PC-3 (cell line): ENCODE data around the gene JSRP1. TPM values are rescaled to one million over a fixed set of nuclear protein-coding genes. Genes with fewer than 3 reads are reported as not detected.

ENCODE experiments used
- ATAC-seq: fragments of 200-7000 bp; cut with Tn5 transposase; 2 replicates; pipeline ENCODE4 v1.9.1; 2020; ENCODE audit warnings: mild to moderate bottlenecking, moderate library complexity
- BruUV-seq: library from RNA; stranded (reverse); fragments of 400-500 nt; replicated peaks from 2 replicates; lab custom pipeline; 2021; lab: Mats Ljungman, UMichigan
- CTCF ChIA-PET: fragments of 300-600 bp; sonication (Branson Sonifier 250); formaldehyde crosslinking; loops from one replicate; lab custom pipeline; 2022; ENCODE audit warnings: antibody characterized with exemption; lab: Charles Lee
- POLR2A ChIA-PET: fragments of 300-600 bp; sonication (Branson Sonifier 250); formaldehyde crosslinking; loops from one replicate; lab custom pipeline; 2022; ENCODE audit warnings: antibody characterized with exemption; ENCODE audit not compliant: unreplicated experiment; lab: Charles Lee
- DNase-seq: peaks from one replicate; pipeline ENCODE4 v3.0.0-alpha.2; 2015
- H2AFZ ChIP-seq: fragments of 300-600 bp; sonication (generic); 2 replicates; pipeline ENCODE4 v1.6.0; 2016; ENCODE audit warnings: antibody characterized with exemption, low read length
- H3F3A ChIP-seq: fragments of 300-600 bp; sonication (generic); one replicate; pipeline ENCODE4 v1.6.0; 2017; ENCODE audit warnings: antibody characterized with exemption, low read length, control low read depth, mild to moderate bottlenecking; ENCODE audit not compliant: unreplicated experiment
- H3K27ac ChIP-seq: fragments of 300-600 bp; sonication (generic); 2 replicates; pipeline ENCODE4 v1.5.1; 2016; ENCODE audit warnings: mild to moderate bottlenecking, low read length
- H3K27me3 ChIP-seq: fragments of 300-600 bp; sonication (generic); 2 replicates; pipeline ENCODE4 v1.6.1; 2016; ENCODE audit warnings: low read length, mixed read lengths
- H3K36me3 ChIP-seq: fragments of 300-600 bp; sonication (generic); 2 replicates; pipeline ENCODE4 v1.6.1; 2016; ENCODE audit warnings: low read depth, mixed run types, low read length, mixed read lengths
- H3K4me1 ChIP-seq: fragments of 300-600 bp; sonication (generic); 2 replicates; pipeline ENCODE4 v1.5.1; 2016; ENCODE audit warnings: low read length; ENCODE audit not compliant: insufficient read depth
- H3K4me2 ChIP-seq: fragments of 300-600 bp; sonication (generic); 2 replicates; pipeline ENCODE4 v1.6.0; 2016; ENCODE audit warnings: low read length
- H3K4me3 ChIP-seq: fragments of 300-600 bp; sonication (generic); 2 replicates; pipeline ENCODE4 v1.5.1; 2016; ENCODE audit warnings: mild to moderate bottlenecking, low read length, mixed read lengths
- H3K79me2 ChIP-seq: fragments of 300-600 bp; sonication (generic); 2 replicates; pipeline ENCODE4 v1.6.1; 2017; ENCODE audit warnings: low read length, mixed read lengths
- H3K9ac ChIP-seq: fragments of 300-600 bp; sonication (generic); 2 replicates; pipeline ENCODE4 v1.6.0; 2016; ENCODE audit warnings: mild to moderate bottlenecking, low read length
- H3K9me2 ChIP-seq: fragments of 300-600 bp; sonication (generic); replicated peaks from 2 replicates; pipeline ENCODE4 v1.6.1; 2016; ENCODE audit warnings: mixed run types, low read length, mixed read lengths
- H3K9me3 ChIP-seq: fragments of 300-600 bp; sonication (generic); 2 replicates; pipeline ENCODE4 v1.6.1; 2016; ENCODE audit warnings: low read length, mixed read lengths
- H4K20me1 ChIP-seq: fragments of 300-600 bp; sonication (generic); 2 replicates; pipeline ENCODE4 v1.6.1; 2016; ENCODE audit warnings: low read length, mixed read lengths
- CTCF ChIP-seq: fragments of 300-600 bp; sonication (generic); conservative IDR thresholded peaks from 2 replicates; pipeline ENCODE4 v1.5.1; 2017; ENCODE audit warnings: antibody characterized with exemption, low read depth, mild to moderate bottlenecking, low read length
- EZH2 ChIP-seq: fragments of 300-600 bp; sonication (generic); IDR thresholded peaks from one replicate; pipeline ENCODE4 v1.6.1; 2017; ENCODE audit warnings: antibody characterized with exemption, mild to moderate bottlenecking, low read length; ENCODE audit not compliant: unreplicated experiment
- EZH2phosphoT487 ChIP-seq: fragments of 300-600 bp; sonication (generic); IDR thresholded peaks from 2 replicates; pipeline ENCODE4 v1.6.1; 2018; ENCODE audit warnings: mild to moderate bottlenecking, antibody characterized with exemption, low read length, borderline replicate concordance
- intact Hi-C: fragments of 100-400 bp; cut with micrococcal nuclease; formaldehyde crosslinking; loops from 2 replicates; pipeline ENCODE4 v1.9.0; 2023
- total RNA-seq: library from RNA; depleted of rRNA; stranded (reverse); fragments of >200 nt; gene quantifications from 2 replicates; pipeline ENCODE4 v1.2.3, GENCODE V29; 2014

JSRP1 gene
- total RNA-seq, 1 experiment from 2014 or later, result not detected

- no peak for ATAC-seq
- H3K9me3 ChIP-seq, result no peaks in the 10 kb centered on the region
- POLR2A ChIA-PET, result no interaction called here
Measured at GRCh38 chr19:2288818-2289713, 32.8 kb upstream of the JSRP1 start.

DNA sequence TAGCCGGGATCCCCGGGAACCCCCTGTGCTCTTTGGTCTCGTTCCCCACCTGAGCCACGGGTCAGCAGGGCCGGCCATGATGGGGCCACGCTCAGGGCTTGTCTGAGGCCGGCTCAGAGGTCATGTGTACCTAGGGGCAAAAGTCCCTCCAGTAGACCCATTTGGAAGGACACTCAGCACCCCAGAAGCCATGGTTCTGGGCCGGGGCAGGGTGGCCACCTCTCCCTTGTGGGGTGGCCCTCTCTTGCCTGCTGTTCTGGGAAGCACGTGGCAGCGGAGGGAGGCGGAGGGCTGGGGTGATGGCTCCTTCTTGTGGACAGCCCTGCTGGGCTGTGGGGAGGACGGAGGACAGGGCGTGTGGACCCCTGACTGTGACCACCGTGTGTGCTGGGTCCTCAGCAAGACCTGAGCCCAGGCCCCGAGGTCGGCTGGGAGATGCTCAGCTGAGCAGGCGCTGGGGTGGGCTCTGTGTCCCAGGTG, 32.2 kb upstream of the JSRP1 start:
- Histone ChIP-seq H3K27me3 (peaks cover 21% of the 10 kb centered on the region), H3K9ac (no peak overlapping the region)
- BruUV-seq, result no TSS peak

More at GRCh38 chr19:2288818-2289713, 32.8 kb upstream of the JSRP1 start:
- no peaks in the 10 kb centered on the region for H3F3A ChIP-seq
- intact Hi-C loops, result no loop called here
- H3K4me1 ChIP-seq, result no peaks in the 10 kb centered on the region
- DNase-seq, result no peak
- no peak overlapping the region for H3K9ac ChIP-seq
- no peak overlapping the region for H3K4me3 ChIP-seq
- peak overlapping the region; percentile 74; the same call in 1 of the 2 replicates for H3K4me2 ChIP-seq
- no peak for TF ChIP-seq CTCF
- TF ChIP-seq EZH2, result no peak
- no peak for TF ChIP-seq EZH2phosphoT487
- H2AFZ ChIP-seq, result no peak overlapping the region
- H3K27me3 ChIP-seq, result peaks cover 21% of the 10 kb centered on the region
- CTCF ChIA-PET, result no interaction called here
- no peaks in the 10 kb centered on the region for H3K36me3 ChIP-seq
- H3K79me2 ChIP-seq, result no peaks in the 10 kb centered on the region
- no peaks in the 10 kb centered on the region for H3K9me2 ChIP-seq
- no TSS peak for BruUV-seq
- H4K20me1 ChIP-seq, result no peaks in the 10 kb centered on the region
- H3K27ac ChIP-seq, result no peak overlapping the region

More for the DNA sequence above, 32.2 kb upstream of the JSRP1 start:
- no peak for ATAC-seq
- no peak for DNase-seq
- no peaks in the 10 kb centered on the region for H4K20me1 ChIP-seq
- no peak overlapping the region for H2AFZ ChIP-seq
- no peaks in the 10 kb centered on the region for H3K9me2 ChIP-seq
- no peak for TF ChIP-seq CTCF
- TF ChIP-seq EZH2, result no peak
- TF ChIP-seq EZH2phosphoT487, result no peak
- no peak overlapping the region for H3K27ac ChIP-seq
- no peaks in the 10 kb centered on the region for H3K36me3 ChIP-seq
- H3F3A ChIP-seq, result no peaks in the 10 kb centered on the region
- no peak overlapping the region for H3K4me2 ChIP-seq
- H3K9me3 ChIP-seq, result no peaks in the 10 kb centered on the region
- H3K4me3 ChIP-seq, result no peak overlapping the region
- ChIA-PET CTCF (no interaction called here), POLR2A (no interaction called here)
- no peaks in the 10 kb centered on the region for H3K4me1 ChIP-seq
- no peaks in the 10 kb centered on the region for H3K79me2 ChIP-seq
- intact Hi-C loops, result no loop called here
